ENCODE data around the gene LRRC74B.

LRRC74B gene

DNA sequence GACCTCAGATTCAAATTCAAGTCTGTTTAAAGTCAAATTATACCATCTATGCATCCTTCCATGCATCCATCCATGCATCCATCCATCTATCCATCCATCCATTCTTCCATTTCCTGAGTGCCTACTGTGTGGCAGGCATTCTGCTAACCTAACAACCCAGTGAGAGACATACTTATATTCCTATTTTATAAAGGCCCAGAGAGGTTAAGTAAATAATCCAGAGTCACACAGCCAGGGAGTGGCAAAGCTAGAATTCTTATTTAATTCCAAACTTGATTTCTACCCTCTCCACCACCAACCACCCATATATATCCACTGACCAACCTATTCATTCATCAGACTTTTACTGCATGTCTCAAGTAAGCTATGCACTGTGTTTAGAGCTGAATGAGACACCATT lies 53.8 kb downstream of the LRRC74B start:
- TF ChIP-seq CTCF (IDR thresholded peaks at IDR 0.05; ENCODE audit: insufficient read depth, low read length, poor library complexity, severe bottlenecking) (no peak), EZH2phosphoT487 (conservative IDR thresholded peaks at IDR 0.05; ENCODE audit: low read length) (no peak)
- H4K20me1 ChIP-seq (ENCODE audit: low read depth, low read length) = no peaks in the 10 kb centered on the region

GRCh38 chr22:21100149-21101032 lies 54.6 kb downstream of the LRRC74B start:
- Histone ChIP-seq H3K4me2 (ENCODE audit: low read depth, low read length, poor library complexity, severe bottlenecking) (no peak overlapping the region), H3K27ac (ENCODE audit: low read depth, low read length) (no peak overlapping the region)
- TF ChIP-seq CTCF (IDR thresholded peaks at IDR 0.05; ENCODE audit: insufficient read depth, low read length, poor library complexity, severe bottlenecking) (no peak), EZH2phosphoT487 (conservative IDR thresholded peaks at IDR 0.05; ENCODE audit: low read length) (no peak)

More for the DNA sequence above, 53.8 kb downstream of the LRRC74B start:
- H3K4me2 ChIP-seq (ENCODE audit: low read depth, low read length, poor library complexity, severe bottlenecking) = no peak overlapping the region
- no peak overlapping the region for H2AFZ ChIP-seq (ENCODE audit: low read depth, low read length, severe bottlenecking)
- no peaks in the 10 kb centered on the region for H3K27me3 ChIP-seq (ENCODE audit: low read length)
- no peak overlapping the region for H3K4me3 ChIP-seq (ENCODE audit: insufficient read depth, low read length, poor library complexity, severe bottlenecking)
- H3K9me2 ChIP-seq (replicated peaks; ENCODE audit: insufficient read depth, low read length) = no peaks in the 10 kb centered on the region
- no peaks in the 10 kb centered on the region for H3K9me3 ChIP-seq (ENCODE audit: insufficient read depth, low read length)
- no peak overlapping the region for H3K9ac ChIP-seq (ENCODE audit: low read length)
- H3K36me3 ChIP-seq (ENCODE audit: low read length) = no peaks in the 10 kb centered on the region
- no peak overlapping the region for H3K27ac ChIP-seq (ENCODE audit: low read depth, low read length)
- no peaks in the 10 kb centered on the region for H3F3A ChIP-seq (ENCODE audit: insufficient read depth)
- no peaks in the 10 kb centered on the region for H3K79me2 ChIP-seq (ENCODE audit: insufficient read depth, low read length)

DNA sequence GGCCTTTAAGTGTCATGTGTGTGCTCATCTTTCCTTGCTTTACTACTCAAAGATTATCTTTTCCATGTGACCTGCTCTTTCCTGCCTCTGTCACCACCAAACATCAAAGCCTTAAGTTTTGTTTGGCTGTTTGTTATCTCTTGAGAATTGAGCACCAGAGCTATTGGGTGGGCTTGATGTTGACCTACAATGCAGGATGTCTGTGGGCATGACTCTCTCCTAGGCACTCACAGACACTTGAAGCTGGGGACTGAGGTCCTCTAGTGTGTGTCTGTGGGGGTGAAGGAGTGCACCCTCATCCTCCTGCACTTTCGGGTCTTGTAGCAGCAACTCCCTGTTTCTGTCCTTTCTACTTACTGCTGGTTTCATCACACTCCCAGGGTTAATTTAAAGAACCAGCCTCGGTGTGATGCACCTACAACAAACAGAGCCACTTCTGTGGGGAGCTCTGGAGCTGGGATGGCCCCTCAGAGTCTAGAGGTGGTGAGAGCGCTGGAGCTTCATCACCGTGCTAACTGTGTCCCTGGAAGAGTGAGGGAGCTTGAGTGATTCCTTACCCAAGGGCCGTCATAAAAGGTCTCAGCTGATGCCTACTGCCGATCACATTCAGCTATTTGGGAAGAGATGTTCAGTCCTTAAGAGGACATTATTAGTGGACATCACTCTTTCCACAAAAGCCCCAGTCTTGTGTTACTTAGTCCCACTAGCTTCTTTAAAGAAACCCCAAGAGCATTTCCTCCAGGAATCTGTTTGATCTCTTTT lies 56.3 kb downstream of the LRRC74B start:
- no peaks in the 10 kb centered on the region for H3K27me3 ChIP-seq (ENCODE audit: low read length)
- no peak overlapping the region for H3K4me2 ChIP-seq (ENCODE audit: low read depth, low read length, poor library complexity, severe bottlenecking)
- H3F3A ChIP-seq (ENCODE audit: insufficient read depth) = no peaks in the 10 kb centered on the region
- no peak overlapping the region for H3K27ac ChIP-seq (ENCODE audit: low read depth, low read length)
- H3K9me2 ChIP-seq (replicated peaks; ENCODE audit: insufficient read depth, low read length) = no peaks in the 10 kb centered on the region
- no peaks in the 10 kb centered on the region for H4K20me1 ChIP-seq (ENCODE audit: low read depth, low read length)
- no peak overlapping the region for H3K9ac ChIP-seq (ENCODE audit: low read length)
- TF ChIP-seq CTCF (IDR thresholded peaks at IDR 0.05; ENCODE audit: insufficient read depth, low read length, poor library complexity, severe bottlenecking) (no peak), EZH2phosphoT487 (conservative IDR thresholded peaks at IDR 0.05; ENCODE audit: low read length) (no peak)
- H3K36me3 ChIP-seq (ENCODE audit: low read length) = no peaks in the 10 kb centered on the region
- no peaks in the 10 kb centered on the region for H3K9me3 ChIP-seq (ENCODE audit: insufficient read depth, low read length)
- no peak overlapping the region for H3K4me3 ChIP-seq (ENCODE audit: insufficient read depth, low read length, poor library complexity, severe bottlenecking)
- H2AFZ ChIP-seq (ENCODE audit: low read depth, low read length, severe bottlenecking) = no peak overlapping the region
- no peaks in the 10 kb centered on the region for H3K79me2 ChIP-seq (ENCODE audit: insufficient read depth, low read length)

More at GRCh38 chr22:21100149-21101032, 54.6 kb downstream of the LRRC74B start:
- no peaks in the 10 kb centered on the region for H3F3A ChIP-seq (ENCODE audit: insufficient read depth)
- H3K9me2 ChIP-seq (replicated peaks; ENCODE audit: insufficient read depth, low read length) = no peaks in the 10 kb centered on the region
- H3K36me3 ChIP-seq (ENCODE audit: low read length) = no peaks in the 10 kb centered on the region
- H3K9ac ChIP-seq (ENCODE audit: low read length) = no peak overlapping the region
- H3K4me3 ChIP-seq (ENCODE audit: insufficient read depth, low read length, poor library complexity, severe bottlenecking) = no peak overlapping the region
- H3K9me3 ChIP-seq (ENCODE audit: insufficient read depth, low read length) = no peaks in the 10 kb centered on the region
- H4K20me1 ChIP-seq (ENCODE audit: low read depth, low read length) = no peaks in the 10 kb centered on the region
- no peak overlapping the region for H2AFZ ChIP-seq (ENCODE audit: low read depth, low read length, severe bottlenecking)
- H3K79me2 ChIP-seq (ENCODE audit: insufficient read depth, low read length) = no peaks in the 10 kb centered on the region
- no peaks in the 10 kb centered on the region for H3K27me3 ChIP-seq (ENCODE audit: low read length)
